HepG2 (cell line): Measurements from ENCODE around the gene ALDH4A1. TPM values are rescaled to one million over a fixed set of nuclear protein-coding genes. Genes with fewer than 3 reads are reported as not detected.

Experiments used
- ATAC-seq: fragments of 200-7000 bp; cut with Tn5 transposase; 3 replicates; pipeline ENCODE4 v1.9.1; 2020; ENCODE audit warnings: mild to moderate bottlenecking, moderate library complexity
- BruUV-seq: library from RNA; stranded (reverse); fragments of 400-500 nt; replicated peaks from 2 replicates; lab custom pipeline; 2021; lab: Mats Ljungman, UMichigan
- CTCF ChIA-PET: fragments of 300-600 bp; formaldehyde crosslinking; extraction: SDS; loops from one replicate; lab custom pipeline; 2021; ENCODE audit warnings: low total read pairs, inconsistent platforms, low intra/inter-chr PET ratio; lab: Yijun Ruan, JAX
- POLR2A ChIA-PET: fragments of 350-600 bp; sonication (Branson Sonifier 250); formaldehyde crosslinking; loops from one replicate; lab custom pipeline; 2020; ENCODE audit warnings: antibody characterized with exemption, inconsistent platforms; lab: Yijun Ruan, JAX
- DNase-seq: peaks from one replicate; pipeline ENCODE4 v3.0.0-alpha.2; 2015; ENCODE audit warnings: low spot score
- FAIRE-seq: peaks from 3 replicates; lab custom pipeline; 2011; peaks lifted over from hg19 to GRCh38; lab: Jason Lieb, UNC
- H2AFZ ChIP-seq: one replicate; pipeline ENCODE4 v1.6.1; 2011; ENCODE audit warnings: low read length, inconsistent platforms
- H3K27ac ChIP-seq: fragments of 300-600 bp; 3 replicates; pipeline ENCODE4 v1.8.0; 2011; ENCODE audit warnings: mixed run types, mild to moderate bottlenecking, mixed read lengths, low read length, inconsistent platforms; ENCODE audit not compliant: insufficient read depth; ENCODE audit errors: extremely low read length
- H3K27me3 ChIP-seq, 2 experiments: fragments of 200-600 bp in 1 of 2; 2 replicates in 1 of 2; 3 replicates in 1 of 2; pipeline versions ENCODE4 v1.6.0 to v1.8.0; 2011; ENCODE audit warnings: low read length in 2 of 2, mild to moderate bottlenecking in 2 of 2, moderate library complexity in 2 of 2, inconsistent platforms in 1 of 2; ENCODE audit not compliant: insufficient read depth in 2 of 2, control insufficient read depth in 1 of 2
- H3K36me3 ChIP-seq, 2 experiments: fragments of 200-600 bp in 1 of 2; replicated peaks in 1 of 2; 2 replicates in 1 of 2; 3 replicates in 1 of 2; pipeline versions ENCODE4 v1.5.1 to v1.8.0; 2011; ENCODE audit warnings: low read length in 2 of 2, inconsistent platforms in 1 of 2; ENCODE audit not compliant: insufficient read depth in 2 of 2, control insufficient read depth in 1 of 2
- H3K4me1 ChIP-seq: 2 replicates; pipeline ENCODE4 v1.5.1; 2012; ENCODE audit warnings: low read length, inconsistent platforms; ENCODE audit not compliant: insufficient read depth
- H3K4me2 ChIP-seq: 2 replicates; pipeline ENCODE4 v1.6.0; 2011; ENCODE audit warnings: low read depth, low read length, inconsistent platforms
- H3K4me3 ChIP-seq, 3 experiments: fragments of 200-600 bp in 1 of 3; sonication (generic), shearing (Covaris generic) in 1 of 3; replicated peaks in 1 of 3; 2 replicates each; pipeline ENCODE4 v1.5.1; 2011 to 2016; ENCODE audit warnings: low read length in 3 of 3, inconsistent platforms in 2 of 3, low read depth in 2 of 3, mild to moderate bottlenecking in 2 of 3, control low read depth in 1 of 3, mixed read lengths in 1 of 3; ENCODE audit not compliant: insufficient read depth in 1 of 3
- H3K79me2 ChIP-seq: one replicate; pipeline ENCODE4 v1.6.1; 2011; ENCODE audit warnings: low read length, inconsistent platforms; ENCODE audit not compliant: insufficient read depth
- H3K9ac ChIP-seq: 2 replicates; pipeline ENCODE4 v1.6.0; 2011; ENCODE audit warnings: mild to moderate bottlenecking, low read depth, low read length, inconsistent platforms; ENCODE audit not compliant: insufficient read depth
- H3K9me3 ChIP-seq: 2 replicates; pipeline ENCODE4 v1.5.1; 2012; ENCODE audit warnings: mild to moderate bottlenecking, low read length
- H4K20me1 ChIP-seq: 2 replicates; pipeline ENCODE4 v1.6.0; 2011; ENCODE audit warnings: inconsistent platforms, mild to moderate bottlenecking, low read length, moderate library complexity; ENCODE audit not compliant: insufficient read depth
- CCAR2 ChIP-seq: fragments of 200-400 bp; formaldehyde crosslinking; optimal IDR thresholded peaks from 2 replicates; pipeline ENCODE3; 2018; ENCODE audit warnings: low read depth, mild to moderate bottlenecking, low read length, moderate library complexity
- POLR2AphosphoS5 ChIP-seq: IDR thresholded peaks from 2 replicates; pipeline ENCODE4 v1.6.1; 2012; ENCODE audit warnings: low read depth, low read length
- RARG ChIP-seq: sonication (generic); formaldehyde crosslinking; IDR thresholded peaks from 2 replicates; pipeline ENCODE4 v1.4.0; 2020; ENCODE audit warnings: low read depth, mild to moderate bottlenecking, missing genetic modification reagents
- SMYD3 ChIP-seq: sonication (generic); formaldehyde crosslinking; IDR thresholded peaks from 2 replicates; pipeline ENCODE4 v1.8.1; 2023; ENCODE audit warnings: mild to moderate bottlenecking, missing genetic modification reagents
- SOX13 ChIP-seq, 3 experiments: fragments of 450-650 bp in 1 of 3; sonication (generic) in 1 of 3; formaldehyde crosslinking in 1 of 3; IDR thresholded peaks in 2 of 3; conservative IDR thresholded peaks in 1 of 3; 2 replicates each; pipeline versions ENCODE4 v1.5.0 to v1.6.1; 2016 to 2020; ENCODE audit warnings: antibody characterized with exemption in 1 of 3, mild to moderate bottlenecking in 1 of 3, missing compliant biosample characterization in 1 of 3, missing genetic modification reagents in 1 of 3, moderate library complexity in 1 of 3
- U2AF1 ChIP-seq: fragments of 200-400 bp; formaldehyde crosslinking; optimal IDR thresholded peaks from 2 replicates; pipeline ENCODE3; 2017; ENCODE audit warnings: mild to moderate bottlenecking, low read depth, low read length
- ZNF329 ChIP-seq: sonication (generic); formaldehyde crosslinking; IDR thresholded peaks from 2 replicates; pipeline ENCODE4 v1.9.0; 2021; ENCODE audit warnings: low read depth, mild to moderate bottlenecking, missing genetic modification reagents
- ZNF451 ChIP-seq: sonication (generic); formaldehyde crosslinking; IDR thresholded peaks from 2 replicates; pipeline ENCODE4 v1.5.0; 2020; ENCODE audit warnings: mild to moderate bottlenecking, missing genetic modification reagents
- ZNF816 ChIP-seq: sonication (generic); formaldehyde crosslinking; IDR thresholded peaks from 2 replicates; pipeline ENCODE4 v1.8.0; 2022; ENCODE audit warnings: missing genetic modification reagents, mild to moderate bottlenecking, borderline replicate concordance
- WGBS: methylation state at CpG from one replicate; pipeline ENCODE4 v1.1.6; 2017; ENCODE audit warnings: low lambda C conversion rate; 5-methylcytosine and 5-hydroxymethylcytosine counted together
- in situ Hi-C: cut with HindIII; loops from 2 replicates; pipeline ENCODE4 v1.10.0; 2017; ENCODE audit warnings: low pct_unique_long_range_greater_than_20kb; ENCODE audit not compliant: extremely low pct_ligation_motif_present
- intact Hi-C: fragments of 100-400 bp; cut with micrococcal nuclease; formaldehyde crosslinking; loops from one replicate; pipeline ENCODE4 v1.10.0; 2022; ENCODE audit not compliant: unreplicated experiment
- polyA plus RNA-seq, 8 experiments: library from polyadenylated mRNA; depleted of rRNA in 3 of 8; stranded (reverse) in 7 of 8; unstranded in 1 of 8; fragments of >200 nt; fragmentation: Illumina TruSeq in 4 of 8; extraction: Trizol in 4 of 8; gene quantifications; 2 replicates each; pipeline versions ENCODE4 v1.2.1 to v1.2.3, GENCODE V29; 2011 to 2016; ENCODE audit warnings: low read depth in 4 of 8, missing spikeins in 1 of 8, mixed read lengths in 1 of 8; ENCODE audit not compliant: insufficient read depth in 1 of 8
- total RNA-seq, 5 experiments: library from RNA; depleted of rRNA; stranded (reverse); fragments of >200 nt; fragmentation: Illumina TruSeq; extraction: Trizol; gene quantifications; 2 replicates each; pipeline ENCODE4 v1.2.3, GENCODE V29; 2016; ENCODE audit warnings: low read depth in 1 of 5
- TF ChIP-seq, protein P1 (sequence below): IDR thresholded peaks from 2 replicates; pipeline ENCODE4 v1.6.1; 2012; ENCODE audit warnings: inconsistent platforms
- TF ChIP-seq, protein P2 (sequence below), 2 experiments: sonication (generic) in 1 of 2; formaldehyde crosslinking in 1 of 2; IDR thresholded peaks; 2 replicates each; pipeline versions ENCODE4 v1.4.0 to v1.6.1; 2018 to 2020; ENCODE audit warnings: missing genetic modification reagents in 2 of 2, borderline replicate concordance in 1 of 2, low read depth in 1 of 2, mild to moderate bottlenecking in 1 of 2, missing biosample characterization in 1 of 2
- TF ChIP-seq, protein P3 (sequence below): sonication (generic); formaldehyde crosslinking; conservative IDR thresholded peaks from 2 replicates; pipeline ENCODE4 v1.4.0; 2020; ENCODE audit warnings: missing genetic modification reagents
- TF ChIP-seq, protein P4 (sequence below): sonication (generic); formaldehyde crosslinking; IDR thresholded peaks from 2 replicates; pipeline ENCODE4 v1.8.0; 2022; ENCODE audit warnings: mild to moderate bottlenecking, missing genetic modification reagents, borderline replicate concordance

The ALDH4A1 gene
- total and polyA plus RNA-seq, 2 of the 13 experiments (the other 11 are each of a cell fraction or from before 2014, with no cell fraction given), result 76.4 to 240 TPM

DNA sequence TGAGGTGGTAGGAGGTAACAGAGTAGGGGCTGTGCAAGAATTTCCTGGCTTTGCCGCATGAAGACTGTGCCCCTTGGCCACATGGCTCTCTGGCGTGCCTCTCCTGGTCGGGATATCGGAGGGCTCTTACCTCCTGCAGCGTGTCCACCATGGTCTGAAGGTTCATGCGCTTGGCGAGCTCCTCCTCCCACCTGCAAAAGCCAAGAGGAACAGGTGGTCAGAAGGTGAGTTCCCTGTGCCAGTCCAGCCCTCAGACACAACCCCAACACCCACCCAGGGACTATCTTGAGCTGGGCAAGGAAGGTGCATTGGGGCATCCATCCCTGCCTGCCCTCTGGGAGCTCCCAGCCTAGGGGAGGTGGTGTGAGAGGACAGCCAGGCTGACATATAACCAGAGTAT, 18.6 kb upstream of the ALDH4A1 start:
- no peak overlapping the region for H3K4me3 ChIP-seq
- no peak overlapping the region for H2AFZ ChIP-seq
- H3K79me2 ChIP-seq, result peaks cover 15% of the 10 kb centered on the region
- no peaks in the 10 kb centered on the region; the same call in 1 of the 2 replicates for H4K20me1 ChIP-seq
- no peaks in the 10 kb centered on the region for H3K9me3 ChIP-seq
- TF ChIP-seq, protein P1, sequence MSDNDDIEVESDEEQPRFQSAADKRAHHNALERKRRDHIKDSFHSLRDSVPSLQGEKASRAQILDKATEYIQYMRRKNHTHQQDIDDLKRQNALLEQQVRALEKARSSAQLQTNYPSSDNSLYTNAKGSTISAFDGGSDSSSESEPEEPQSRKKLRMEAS, result no peak
- TF ChIP-seq, protein P2, sequence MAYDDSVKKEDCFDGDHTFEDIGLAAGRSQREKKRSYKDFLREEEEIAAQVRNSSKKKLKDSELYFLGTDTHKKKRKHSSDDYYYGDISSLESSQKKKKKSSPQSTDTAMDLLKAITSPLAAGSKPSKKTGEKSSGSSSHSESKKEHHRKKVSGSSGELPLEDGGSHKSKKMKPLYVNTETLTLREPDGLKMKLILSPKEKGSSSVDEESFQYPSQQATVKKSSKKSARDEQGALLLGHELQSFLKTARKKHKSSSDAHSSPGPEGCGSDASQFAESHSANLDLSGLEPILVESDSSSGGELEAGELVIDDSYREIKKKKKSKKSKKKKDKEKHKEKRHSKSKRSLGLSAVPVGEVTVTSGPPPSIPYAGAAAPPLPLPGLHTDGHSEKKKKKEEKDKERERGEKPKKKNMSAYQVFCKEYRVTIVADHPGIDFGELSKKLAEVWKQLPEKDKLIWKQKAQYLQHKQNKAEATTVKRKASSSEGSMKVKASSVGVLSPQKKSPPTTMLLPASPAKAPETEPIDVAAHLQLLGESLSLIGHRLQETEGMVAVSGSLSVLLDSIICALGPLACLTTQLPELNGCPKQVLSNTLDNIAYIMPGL (CRISPR knock-in tag; IDR thresholded peaks at IDR 0.05; ENCODE audit: borderline replicate concordance in 1 of 2, low read depth in 1 of 2), result no peak
- TF ChIP-seq SMYD3 (CRISPR knock-in tag) (no peak), SOX13 (IDR thresholded peaks at IDR 0.05) (no peak), SOX13 (CRISPR knock-in tag; conservative IDR thresholded peaks at IDR 0.05 in 1 of 2, IDR thresholded peaks at IDR 0.05 in 1 of 2) (no peak), ZNF329 (no peak), ZNF451 (CRISPR knock-in tag) (no peak), U2AF1 (no peak), POLR2AphosphoS5 (no peak), CCAR2 (no peak), ZNF816 (CRISPR knock-in tag) (no peak), RARG (CRISPR knock-in tag) (no peak)
- TF ChIP-seq, protein P3, sequence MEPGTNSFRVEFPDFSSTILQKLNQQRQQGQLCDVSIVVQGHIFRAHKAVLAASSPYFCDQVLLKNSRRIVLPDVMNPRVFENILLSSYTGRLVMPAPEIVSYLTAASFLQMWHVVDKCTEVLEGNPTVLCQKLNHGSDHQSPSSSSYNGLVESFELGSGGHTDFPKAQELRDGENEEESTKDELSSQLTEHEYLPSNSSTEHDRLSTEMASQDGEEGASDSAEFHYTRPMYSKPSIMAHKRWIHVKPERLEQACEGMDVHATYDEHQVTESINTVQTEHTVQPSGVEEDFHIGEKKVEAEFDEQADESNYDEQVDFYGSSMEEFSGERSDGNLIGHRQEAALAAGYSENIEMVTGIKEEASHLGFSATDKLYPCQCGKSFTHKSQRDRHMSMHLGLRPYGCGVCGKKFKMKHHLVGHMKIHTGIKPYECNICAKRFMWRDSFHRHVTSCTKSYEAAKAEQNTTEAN (CRISPR knock-in tag), result no peak
- TF ChIP-seq, protein P4, sequence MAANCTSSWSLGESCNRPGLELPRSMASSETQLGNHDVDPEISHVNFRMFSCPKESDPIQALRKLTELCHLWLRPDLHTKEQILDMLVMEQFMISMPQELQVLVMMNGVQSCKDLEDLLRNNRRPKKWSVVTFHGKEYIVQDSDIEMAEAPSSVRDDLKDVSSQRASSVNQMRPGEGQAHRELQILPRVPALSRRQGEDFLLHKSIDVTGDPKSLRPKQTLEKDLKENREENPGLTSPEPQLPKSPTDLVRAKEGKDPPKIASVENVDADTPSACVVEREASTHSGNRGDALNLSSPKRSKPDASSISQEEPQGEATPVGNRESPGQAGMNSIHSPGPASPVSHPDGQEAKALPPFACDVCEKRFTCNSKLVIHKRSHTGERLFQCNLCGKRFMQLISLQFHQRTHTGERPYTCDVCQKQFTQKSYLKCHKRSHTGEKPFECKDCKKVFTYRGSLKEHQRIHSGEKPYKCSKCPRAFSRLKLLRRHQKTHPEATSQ (CRISPR knock-in tag), result no peak
- TF ChIP-seq, all 625 proteins: peak for 0
- no peak for ATAC-seq
- CTCF ChIA-PET, result no interaction called here
- no peak overlapping the region for H3K27ac ChIP-seq
- peaks cover 33% of the 10 kb centered on the region for H3K4me1 ChIP-seq
- FAIRE-seq, result no peak
- intact Hi-C loops (no loop called here), in situ Hi-C loops (no loop called here)
- H3K27me3 ChIP-seq, result no peaks in the 10 kb centered on the region
- WGBS, result 98% methylated on average over 7 of the region's 7 CpGs
- H3K36me3 ChIP-seq, result peaks cover 17 to 48% of the 10 kb centered on the region in 2 experiments; a peak in 4 of 5 replicates
- H3K4me2 ChIP-seq, result no peak overlapping the region
- POLR2A ChIA-PET, result no interaction called here
- H3K9ac ChIP-seq, result no peak overlapping the region
- BruUV-seq, result no TSS peak
- DNase-seq, result no peak
